SHP77 (cell line): ENCODE data around the gene MCRIP1.

Experiments
- DNase-seq, 2 experiments: peaks; one replicate each; lab custom pipeline; 2025; lab: John Stamatoyannopoulos, UW

Gene MCRIP1

DNA sequence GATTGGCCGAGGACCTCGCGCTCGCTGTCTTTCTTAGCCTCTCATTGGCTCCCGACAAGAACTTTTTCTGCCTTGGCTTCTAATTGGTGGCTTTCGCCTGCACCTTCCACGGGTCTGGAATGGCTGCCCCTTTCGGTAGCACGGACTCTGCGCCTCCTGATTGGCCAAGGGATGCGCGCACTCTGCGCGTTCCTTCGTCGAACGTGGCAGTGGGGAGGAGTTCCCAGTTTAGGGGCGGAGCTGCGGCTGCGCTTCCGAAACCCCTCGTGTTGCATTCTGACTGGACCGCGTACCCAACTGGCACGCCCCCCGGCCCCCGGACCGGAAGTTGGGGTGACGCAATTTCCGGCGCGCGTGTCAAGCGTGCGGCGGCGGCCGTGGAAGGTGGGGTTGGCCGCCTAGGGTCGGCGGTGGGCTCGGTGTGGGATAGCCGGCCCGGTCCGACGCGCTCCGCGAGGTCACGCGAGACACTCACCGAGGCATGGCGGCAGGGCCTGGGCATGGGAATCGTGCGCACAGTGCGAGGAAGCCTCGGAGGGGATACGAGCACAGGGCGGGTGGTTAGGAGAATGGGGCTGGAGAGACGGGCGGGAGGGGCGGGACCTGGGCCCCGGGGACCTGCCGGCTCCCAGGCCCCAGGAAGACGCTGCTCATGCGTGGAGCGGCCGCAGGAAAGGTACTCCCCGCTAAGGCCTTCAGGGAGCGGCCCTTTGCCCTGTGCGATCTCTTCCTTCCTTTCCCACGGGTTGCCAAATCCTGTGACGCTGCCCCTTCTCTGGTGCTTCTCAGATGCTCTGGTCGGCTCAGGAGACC, 27.9 kb upstream of the MCRIP1 start:
- DNase-seq: peak; percentile 100

DNA sequence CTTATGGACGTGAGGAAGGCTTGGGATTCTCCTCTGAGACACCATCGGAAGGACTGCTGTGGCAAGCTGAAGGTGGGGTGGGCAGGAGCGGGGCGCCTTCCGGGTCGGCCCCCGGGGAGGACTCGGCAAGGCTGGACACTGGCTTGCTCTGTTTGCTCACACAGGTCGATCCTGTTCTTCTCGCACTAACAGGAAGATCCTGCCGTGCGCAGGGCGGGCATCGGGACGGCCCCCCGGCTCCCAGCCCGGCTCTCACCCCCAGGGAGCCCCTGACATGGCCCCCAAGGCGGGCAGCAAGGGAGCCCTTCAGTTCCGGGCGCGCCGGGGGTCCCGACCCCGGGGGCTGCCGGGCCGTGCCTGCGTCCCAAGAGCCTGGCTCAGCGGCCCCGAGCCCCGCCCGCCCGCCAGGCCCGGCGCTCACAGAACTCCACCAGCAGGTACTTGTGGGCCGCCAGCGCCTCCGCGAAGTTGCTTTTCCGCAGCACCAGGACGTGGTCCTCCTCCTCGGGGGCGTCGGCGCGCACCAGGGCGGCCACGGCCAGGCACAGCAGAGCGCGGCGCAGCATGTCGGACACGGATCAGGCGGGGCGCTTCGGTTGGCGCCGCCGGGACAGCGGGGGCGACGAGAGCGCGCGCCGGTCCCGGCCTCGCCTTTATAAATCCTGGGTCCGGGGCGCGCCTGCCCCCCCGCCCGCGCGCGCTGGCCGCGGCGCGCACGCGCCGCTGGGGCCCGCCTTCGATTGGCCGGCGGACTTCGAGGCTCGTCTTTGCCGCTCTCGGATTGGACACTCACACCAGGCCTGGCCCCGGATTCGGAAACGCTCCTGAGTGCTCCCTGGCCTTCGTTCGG, 27.0 kb upstream of the MCRIP1 start, which contains the start of gene P4HB:
P4HB (minus strand) TSS at position 630 of the 850 bp plus-strand sequence; CDS start at position 566, 64 bp downstream.
- no peak for DNase-seq

DNA sequence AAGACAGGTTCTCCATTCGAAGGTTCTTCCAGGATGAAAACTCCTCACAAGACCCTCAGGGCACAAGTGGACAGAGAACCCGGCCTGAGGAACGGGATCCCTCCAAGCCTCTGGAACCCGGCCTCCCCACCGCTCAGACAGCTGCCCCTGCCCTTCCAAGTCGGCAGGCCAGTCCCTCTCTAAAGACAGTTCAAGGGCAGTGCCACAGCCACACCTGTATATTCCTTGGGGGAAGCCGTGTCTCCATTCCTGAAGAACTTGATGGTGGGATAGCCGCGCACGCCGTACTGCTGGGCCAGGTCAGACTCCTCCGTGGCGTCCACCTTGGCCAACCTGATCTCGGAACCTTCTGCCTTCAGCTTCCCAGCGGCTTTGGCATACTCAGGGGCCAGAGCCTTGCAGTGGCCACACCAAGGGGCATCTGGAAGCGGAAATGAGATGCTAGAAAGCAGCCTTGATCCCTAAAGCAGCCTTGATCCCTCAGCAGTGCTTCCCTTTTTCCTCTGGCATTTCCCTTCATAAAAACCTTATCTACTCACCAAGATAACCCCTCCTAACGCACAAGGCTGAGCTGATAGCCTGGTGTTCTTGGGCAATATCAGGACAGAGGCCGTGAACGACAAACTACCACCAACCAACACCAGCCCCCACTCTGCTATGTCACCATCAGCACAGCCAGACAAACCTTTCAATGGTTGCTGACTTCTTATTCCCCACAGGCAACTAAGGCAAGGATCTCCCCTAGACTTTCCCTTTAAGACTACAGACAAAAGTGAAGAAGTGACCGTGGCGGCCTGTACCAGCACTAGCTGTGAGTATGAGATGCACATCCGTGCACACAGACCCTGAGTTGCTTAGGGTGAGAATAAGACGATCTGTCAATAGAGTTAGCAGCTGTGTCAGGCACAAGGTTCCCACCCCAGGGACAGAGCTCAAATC, 26.1 kb upstream of the MCRIP1 start:
- no peak for DNase-seq

DNA sequence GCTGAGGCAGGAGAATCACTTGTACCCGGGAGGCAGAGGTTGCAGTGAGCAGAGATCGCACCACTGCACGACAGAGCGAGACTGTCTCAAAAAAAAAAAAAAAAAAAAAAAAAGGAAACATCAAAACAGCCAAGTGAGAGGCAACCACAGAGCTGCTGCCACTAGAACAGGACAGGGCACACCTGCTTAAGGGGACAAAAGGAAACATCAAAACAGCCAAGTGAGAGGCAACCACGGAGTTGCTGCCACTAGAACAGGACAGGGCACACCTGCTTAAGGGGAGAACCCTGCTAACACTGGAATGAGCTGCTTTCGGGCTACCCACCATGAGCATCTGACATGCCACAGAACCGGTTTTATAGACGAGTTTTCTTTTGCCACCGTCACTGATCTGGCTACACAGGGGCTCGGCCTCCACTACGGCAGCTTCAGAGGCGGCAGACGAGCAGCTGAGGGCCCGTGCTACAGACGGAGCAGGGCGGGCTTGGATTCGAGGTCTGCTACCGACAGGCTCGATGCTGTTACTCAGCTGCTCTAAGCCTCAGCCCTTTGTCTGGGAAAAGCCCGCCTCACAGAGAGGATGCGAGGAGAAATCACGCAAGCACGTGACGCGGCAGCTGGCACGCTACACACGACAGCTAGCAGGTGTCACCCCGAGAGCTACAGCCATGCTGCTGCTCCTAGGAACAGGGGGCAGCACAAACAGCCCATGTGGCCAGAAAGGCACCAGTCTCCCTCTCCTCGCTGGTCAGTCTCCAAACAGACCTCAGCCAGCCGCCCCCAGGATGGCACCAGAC, 25.3 kb upstream of the MCRIP1 start:
- DNase-seq: peak; percentile 82 to 88

DNA sequence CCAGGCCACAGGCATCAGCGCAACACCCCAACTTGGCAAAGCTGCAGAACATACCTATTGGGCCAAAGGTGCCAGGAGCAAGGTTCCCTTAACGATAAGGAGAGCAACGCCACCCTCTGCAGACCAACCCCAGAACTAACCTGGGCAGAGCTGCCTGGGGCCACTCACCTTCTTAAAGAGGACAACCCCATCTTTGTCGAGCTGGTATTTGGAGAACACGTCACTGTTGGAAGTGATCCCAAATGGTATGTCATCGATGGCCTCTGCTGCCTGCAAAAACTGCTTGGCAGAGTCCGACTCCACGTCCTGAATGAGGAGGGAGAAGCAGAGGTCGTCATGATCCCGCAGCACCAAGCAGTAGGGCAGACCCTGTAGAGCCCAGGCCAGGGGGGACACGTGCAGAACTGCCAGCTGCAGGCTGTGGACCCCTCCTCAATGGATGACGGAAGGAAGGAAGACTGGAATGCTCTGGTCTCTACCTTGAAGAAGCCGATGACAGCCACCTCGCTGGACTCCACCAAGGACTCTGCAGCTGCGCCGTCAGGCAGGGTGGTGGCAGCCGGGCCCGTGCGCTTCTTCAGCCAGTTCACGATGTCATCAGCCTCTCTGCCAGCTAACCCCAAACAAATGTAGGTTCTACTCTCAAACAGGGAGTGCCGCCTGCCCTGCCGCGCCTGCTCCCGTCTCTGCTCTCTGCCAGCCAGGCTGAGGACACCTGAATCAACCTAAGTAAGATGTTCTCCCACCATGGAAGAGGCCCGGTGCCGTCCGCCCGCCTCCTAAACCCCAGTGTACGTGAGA, 22.1 kb upstream of the MCRIP1 start:
- no peak for DNase-seq

DNA sequence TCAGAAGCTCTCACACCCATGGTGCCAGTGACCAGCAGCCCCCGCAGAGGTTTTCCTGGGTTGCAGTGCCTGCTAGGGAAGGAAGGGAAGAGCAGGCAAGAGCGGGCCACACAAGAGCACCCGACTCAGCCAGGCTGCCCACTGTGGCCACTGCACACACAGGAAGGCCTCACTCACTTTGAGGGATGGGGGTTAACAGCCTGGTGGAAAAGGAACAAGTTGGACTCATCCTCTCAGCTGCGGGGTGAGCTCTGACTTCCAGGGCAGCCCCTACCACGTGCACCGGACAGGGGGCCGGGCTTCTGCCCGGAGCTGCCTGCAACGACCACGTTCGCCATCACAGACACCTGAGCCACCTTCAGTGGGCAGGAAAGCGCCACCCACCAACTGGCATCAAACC, 19.1 kb upstream of the MCRIP1 start:
- DNase-seq: no peak

DNA sequence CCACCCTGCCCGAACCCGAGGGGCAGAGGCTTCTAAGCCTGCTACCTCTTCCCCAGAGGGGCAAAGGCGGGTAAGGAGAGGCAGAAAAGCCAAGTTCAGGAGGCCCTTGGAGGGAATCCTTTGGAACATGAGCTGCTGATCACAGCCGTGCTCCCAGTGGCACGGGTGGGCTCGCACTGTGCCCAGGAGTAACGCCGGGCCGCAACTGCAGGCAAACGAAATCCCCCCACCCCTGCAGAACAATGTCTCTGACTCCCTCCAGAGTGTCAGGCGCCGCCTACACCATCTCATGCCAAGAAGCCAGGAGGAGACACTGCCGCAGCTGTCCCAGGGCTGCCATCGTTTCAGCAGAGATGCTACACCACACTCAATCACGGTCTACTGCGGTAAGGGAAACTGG, 18.3 kb upstream of the MCRIP1 start:
- no peak for DNase-seq

DNA sequence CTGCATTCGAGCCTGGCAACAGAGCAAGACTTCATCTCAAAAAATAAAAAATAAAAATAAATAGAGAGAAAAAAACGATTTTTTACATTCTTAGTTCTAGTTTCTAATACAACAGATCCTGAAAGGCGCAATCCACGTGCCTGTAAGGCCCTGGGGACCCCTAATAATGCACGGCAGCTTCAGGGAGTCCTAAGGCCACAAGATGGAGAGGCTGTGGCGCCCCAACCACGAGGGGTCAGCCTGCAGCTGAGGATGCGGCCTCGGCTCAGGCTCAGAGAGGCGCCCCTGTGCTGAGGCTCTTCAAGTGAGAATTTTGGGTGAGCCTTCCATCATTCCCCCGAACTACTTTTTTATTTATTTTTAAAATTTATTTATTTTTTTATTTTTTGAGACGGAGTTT, 16.4 kb upstream of the MCRIP1 start:
- DNase-seq: no peak

DNA sequence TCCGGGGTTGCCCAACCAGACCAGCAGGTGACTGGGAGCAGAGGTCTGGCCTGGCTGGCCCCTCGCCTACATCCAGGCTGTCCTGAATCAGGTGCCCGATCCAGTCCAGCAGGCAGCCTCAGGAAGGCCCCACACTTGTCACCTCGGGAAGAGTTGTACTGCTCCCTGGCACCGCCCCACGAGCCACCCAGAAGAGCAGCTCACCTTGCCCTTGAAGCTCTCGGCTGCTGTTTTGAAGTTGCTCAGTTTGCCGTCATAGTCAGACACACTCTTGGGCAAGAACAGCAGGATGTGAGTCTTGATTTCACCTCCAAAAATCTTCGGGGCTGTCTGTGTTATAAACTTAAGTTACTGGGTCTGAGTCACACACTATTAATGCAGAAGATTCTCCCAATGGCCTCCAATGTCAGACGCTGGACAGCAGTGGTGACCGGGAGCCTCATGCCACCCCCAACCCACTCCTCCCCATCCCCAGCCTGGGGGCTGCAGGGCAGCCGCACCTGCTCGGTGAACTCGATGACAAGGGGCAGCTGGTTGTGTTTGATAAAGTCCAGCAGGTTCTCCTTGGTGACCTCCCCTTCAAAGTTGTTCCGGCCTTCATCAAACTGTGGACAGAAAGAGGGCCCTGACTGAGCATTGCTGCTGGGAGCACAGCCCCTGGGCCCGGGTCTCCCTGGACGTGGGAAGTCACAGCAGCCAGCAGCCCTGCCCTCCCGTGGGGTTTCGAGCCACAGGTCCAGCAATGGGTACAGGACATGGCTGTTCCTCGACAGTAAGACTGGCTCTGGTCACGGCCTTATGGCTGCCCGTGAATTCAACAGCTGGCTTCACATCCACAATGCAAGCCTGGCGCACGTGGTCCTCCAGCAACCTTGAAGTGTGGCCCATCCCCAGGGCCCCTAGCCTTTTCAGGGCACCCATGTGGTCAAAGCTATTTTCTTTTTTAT, 13.9 kb upstream of the MCRIP1 start:
- no peak for DNase-seq

DNA sequence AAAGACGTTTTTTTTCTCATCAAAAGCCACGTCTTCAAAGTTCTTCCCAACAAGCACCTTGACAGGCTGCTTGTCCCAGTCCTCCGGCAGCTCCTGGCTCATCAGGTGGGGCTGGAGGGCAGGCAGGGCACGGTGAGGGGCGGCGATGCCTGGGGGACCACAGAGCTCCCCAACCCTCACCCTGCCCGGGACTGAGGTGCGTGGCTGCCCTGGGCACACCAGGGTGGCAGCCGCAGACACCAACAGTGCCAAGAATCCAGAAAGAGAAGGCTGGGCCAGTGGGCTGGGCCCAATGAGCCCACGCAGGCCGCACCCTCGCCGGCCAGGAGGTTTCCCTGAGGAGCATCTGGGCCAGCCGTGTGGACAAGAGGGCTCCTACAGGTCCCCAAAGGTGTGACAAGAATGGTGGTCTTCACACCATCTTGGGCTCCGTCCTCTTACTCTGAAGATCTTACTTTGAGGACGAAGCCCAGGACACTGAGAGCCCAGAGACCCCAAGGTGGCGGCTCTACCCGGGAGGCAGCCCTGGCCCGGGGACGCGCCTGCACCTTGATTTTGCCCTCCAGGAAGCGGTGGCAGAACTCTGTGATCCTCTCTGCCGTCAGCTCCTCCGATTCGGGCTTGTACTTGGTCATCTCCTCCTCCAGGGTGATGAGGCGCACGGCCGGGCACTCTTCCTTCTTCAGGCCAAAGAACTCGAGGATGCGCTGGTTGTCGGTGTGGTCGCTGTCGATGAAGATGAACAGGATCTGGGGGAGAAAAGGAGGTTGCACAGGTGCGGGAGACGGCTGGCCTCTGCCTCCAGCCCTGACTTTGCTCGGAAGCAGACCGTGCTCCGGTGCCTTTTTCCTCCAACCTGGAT, 13.0 kb upstream of the MCRIP1 start:
- no peak for DNase-seq

DNA sequence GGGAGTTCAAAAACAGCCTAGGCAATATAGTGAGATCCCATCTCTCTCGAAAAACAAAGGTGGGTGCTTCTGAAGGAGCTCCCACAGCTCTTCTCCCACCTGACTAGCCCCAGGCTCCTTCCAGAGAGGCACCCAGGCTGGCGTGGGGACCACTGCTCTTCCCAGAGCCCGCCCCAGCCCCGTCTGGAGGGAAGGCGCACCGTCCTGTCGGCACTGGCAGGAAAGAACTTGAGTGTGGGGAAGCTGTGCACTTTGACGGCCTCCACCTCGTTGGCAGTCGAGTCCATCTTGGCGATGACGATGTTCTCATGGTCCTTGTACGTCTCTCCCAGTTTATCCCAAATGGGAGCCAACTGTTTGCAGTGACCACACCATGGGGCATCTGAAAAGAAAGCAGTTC, 12.3 kb upstream of the MCRIP1 start:
- no peak for DNase-seq

DNA sequence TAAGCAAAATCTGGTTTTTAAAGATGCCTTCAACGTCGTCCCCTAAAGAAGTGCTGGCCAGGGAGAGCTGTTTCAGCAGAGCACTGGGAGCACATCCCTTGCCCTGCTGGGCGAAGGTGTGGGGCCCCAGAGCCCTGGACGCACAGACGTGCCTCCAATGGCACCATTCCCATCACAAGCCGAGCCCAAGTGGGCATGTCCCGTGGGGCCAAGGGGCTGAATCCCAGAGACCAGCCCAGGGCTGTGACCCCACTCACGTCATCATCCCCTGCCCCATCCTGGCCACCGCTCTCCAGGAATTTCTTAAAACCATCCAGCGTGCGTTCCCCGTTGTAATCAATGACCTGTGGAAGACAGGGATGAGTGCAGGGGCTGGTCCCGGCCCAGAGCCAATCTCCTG, 11.8 kb upstream of the MCRIP1 start:
- no peak for DNase-seq

DNA sequence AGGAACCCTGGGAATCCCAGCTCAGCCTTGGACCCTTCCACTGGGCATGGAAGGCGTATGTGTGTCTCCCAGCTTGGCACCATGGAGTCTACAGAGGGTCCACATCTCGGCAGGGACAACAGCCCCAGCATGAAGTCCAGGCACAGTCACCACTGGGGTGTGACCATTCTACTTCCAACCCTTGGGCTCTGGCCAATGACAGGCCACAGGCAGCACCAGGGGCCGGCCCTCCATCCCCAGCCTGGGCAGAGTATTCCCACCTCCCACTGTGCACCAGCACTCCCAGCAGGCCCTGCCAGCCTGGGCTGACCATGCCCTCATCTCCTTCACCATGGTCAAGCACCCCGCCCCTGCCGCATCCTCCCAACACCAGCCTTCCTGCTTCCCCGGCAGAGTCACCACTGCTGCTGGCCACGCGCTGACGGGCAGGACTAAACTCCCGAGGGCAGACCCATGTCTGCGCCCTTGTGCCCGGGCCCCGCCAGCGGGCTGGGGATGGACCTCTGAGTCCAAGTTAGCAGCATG, 11.3 kb upstream of the MCRIP1 start:
- no peak for DNase-seq

DNA sequence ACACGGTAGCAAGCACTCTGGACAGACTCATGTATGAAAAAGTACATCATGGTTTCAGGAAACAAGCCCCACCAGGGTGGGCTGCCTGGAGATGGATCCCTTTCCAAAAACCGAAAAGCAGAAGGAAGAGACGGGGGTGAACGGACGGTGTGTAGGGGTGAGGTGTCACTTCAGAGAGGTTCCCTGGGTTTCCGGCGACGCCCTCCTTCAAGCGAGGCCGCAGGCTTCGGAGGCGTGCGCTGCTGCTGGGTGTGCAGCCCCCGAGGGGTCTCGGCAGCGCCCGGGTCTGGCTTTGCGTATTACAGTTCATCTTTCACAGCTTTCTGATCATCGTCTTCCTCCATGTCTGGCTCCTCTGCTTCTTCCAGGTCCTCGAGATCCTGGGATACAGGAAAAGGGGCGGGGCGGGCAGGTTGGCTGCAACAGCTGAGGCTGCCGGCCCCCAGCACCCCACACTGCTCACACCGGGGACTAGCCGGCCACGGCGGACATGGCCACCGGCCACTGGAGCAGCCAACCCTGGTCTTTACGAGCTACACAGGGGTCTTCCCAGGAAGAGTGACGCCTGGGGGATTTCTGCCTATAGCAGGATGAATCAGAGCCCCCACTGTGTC, 10.7 kb upstream of the MCRIP1 start:
- DNase-seq: no peak

DNA sequence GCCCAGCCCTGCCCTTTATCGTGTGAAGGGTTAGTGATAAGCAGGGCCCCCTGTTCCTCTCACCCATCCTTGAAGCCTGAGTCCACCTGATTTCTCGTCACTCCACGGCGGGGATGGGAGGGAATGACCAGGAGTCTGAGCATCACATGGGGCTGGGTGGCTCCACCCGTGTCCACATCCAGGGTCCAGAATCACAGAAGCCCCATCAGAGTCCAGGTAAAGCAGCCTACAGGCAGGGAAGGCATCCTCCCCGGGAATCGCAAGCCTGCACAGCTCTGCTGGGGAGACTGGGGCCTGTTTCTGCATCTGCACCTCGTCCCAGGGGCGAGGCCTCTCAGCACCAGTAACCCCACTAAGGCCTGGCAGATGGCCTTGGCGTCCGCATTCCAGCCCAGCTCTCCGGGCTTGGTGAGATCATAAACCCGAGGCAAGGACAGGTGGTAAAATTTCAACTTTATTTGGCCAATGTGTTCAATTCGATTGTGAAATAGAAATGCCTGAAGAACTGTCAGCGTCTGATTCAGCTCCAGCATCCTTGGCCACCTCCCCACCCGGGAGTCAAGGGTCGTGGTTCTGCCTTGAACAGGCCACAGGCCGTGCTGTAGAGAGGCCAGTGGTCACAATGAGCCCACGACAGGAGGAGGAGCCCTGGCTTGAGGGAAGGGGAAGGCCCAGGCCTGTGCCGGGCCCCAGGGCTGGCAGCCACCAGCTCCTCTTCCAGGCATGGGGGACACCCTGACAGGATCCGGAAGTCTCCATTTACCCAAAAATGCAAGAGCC, 9.8 kb upstream of the MCRIP1 start:
- DNase-seq: no peak

DNA sequence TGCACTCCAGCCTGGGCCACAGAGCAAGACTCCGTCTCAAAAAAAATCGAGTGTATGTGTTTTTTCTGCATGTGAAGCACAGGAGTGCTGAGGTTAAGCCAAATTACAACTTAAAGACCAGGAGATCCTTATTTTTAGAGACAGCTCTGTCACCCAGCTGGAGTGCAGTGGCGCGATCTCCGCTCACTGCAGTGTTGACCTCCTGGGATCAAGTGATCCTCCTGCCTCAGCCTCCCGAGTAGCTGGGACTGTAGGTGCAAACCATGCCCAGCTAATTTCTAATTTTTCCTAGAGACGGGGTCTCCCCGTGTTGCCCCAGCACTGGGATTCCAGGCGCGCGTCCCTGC, 9.3 kb upstream of the MCRIP1 start:
- no peak for DNase-seq

DNA sequence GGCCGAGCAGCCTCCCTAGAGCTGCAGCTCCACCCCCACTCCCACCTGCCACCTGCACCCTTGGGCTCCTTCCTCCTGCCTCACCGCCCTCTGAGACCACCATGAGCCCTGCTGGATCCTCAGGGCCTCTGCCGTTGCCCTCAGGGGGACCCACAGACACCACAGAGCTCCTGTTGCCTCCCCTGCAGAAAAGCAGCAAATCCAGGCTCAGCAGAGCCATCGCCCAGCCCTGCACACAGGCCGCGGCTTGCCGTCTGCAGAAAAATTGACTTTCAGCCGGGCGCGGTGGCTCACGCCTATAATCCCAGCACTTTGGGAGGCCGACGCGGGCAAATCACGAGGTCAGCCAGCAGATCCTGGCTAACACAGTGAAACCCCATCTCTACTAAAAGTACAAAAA, 8.8 kb upstream of the MCRIP1 start:
- DNase-seq: no peak
